GM18861 (cell line): Measurements from ENCODE around the gene TJAP1.

Experiments used
- ATAC-seq: cut with Tn5 transposase; IDR thresholded peaks from one replicate; pipeline ENCODE4 v1.9.1; 2021; ENCODE audit not compliant: unreplicated experiment

The TJAP1 gene, protein sequence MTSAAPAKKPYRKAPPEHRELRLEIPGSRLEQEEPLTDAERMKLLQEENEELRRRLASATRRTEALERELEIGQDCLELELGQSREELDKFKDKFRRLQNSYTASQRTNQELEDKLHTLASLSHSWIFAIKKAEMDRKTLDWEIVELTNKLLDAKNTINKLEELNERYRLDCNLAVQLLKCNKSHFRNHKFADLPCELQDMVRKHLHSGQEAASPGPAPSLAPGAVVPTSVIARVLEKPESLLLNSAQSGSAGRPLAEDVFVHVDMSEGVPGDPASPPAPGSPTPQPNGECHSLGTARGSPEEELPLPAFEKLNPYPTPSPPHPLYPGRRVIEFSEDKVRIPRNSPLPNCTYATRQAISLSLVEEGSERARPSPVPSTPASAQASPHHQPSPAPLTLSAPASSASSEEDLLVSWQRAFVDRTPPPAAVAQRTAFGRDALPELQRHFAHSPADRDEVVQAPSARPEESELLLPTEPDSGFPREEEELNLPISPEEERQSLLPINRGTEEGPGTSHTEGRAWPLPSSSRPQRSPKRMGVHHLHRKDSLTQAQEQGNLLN

DNA sequence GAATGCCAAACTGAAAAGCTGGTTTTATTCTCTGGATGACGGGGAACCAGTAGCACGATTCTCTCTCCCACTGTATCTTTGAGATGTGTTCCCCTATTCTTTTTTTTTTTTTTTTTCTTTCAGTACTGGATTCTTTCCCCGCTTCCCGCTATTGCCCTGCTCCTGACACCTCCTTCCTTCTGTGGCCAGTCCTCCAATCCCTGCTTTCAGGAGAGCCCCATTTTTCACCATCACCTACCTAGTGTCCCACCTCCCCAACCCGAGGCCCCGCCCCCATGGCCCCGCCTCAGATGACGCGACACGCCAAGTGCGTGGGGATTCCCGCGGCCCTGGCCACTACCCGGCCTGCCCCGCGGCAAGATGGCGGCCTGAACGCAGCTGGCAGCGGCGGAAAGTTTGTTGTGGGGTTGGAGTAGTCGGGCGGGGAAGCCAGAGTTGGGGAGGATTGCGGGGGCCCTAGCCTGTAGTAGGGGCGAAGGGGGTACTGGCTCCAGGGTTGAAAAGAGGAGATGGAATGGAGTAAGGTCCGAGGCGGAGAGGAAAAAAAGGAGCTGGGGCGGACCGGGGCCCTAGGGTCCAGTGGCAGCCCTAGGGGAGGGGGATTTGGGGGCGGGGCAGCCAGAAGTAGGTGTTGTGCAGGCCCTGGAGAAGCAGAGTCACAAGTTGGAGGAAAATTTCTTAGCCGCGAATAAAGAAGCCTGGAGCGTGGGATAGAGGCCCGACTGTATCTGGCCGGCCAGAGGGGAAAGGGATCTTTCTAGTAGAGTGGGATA, at the start of gene TJAP1:
Gene TJAP1, plus strand, starts transcription at position 336 of the 773 bp plus-strand sequence. CDS start 21,432 bp downstream, outside the sequence.
- ATAC-seq: peak; percentile 79

DNA sequence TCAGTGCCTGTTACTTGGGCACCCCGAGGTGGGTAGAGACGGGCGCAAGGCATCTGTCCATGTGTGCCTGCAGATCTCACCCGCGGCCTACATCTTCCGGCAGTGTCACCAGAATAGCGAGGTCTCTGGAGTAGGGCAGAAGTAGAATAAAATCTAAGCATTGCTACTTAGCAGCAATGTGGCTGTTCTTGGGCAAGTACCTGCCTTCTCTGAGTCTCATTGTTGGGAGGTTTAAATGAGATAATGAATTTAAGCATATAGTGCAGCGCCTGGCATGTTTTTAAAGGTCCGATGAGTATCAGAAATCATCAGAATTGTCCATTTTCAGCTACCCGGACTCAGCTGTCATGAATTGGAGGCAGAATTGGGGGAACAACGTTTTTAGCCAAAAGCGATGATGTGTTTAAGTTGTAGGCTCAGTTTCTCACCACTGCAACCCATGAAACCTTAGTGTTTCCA, 49.2 kb upstream of the TJAP1 start:
- no peak for ATAC-seq

DNA sequence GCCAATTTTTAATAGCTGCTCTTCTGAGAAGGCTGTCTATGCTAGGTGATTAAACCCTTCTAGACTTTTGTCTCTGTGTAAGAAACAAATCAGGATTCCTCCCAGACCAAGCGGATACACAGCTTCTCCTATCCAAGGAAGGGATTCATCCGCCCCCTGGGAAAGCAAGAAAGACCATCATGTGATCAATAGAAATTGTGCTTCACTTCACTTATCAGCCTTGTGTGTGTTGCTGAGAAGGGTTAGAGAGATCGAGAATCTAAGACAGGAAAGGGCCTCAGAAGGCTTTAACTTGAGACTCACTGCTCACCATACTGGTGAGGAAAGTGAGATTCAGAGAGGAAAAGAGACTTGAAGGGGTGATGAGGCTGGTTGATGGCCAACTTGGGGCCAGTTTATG, 48.5 kb upstream of the TJAP1 start:
- ATAC-seq: no peak

DNA sequence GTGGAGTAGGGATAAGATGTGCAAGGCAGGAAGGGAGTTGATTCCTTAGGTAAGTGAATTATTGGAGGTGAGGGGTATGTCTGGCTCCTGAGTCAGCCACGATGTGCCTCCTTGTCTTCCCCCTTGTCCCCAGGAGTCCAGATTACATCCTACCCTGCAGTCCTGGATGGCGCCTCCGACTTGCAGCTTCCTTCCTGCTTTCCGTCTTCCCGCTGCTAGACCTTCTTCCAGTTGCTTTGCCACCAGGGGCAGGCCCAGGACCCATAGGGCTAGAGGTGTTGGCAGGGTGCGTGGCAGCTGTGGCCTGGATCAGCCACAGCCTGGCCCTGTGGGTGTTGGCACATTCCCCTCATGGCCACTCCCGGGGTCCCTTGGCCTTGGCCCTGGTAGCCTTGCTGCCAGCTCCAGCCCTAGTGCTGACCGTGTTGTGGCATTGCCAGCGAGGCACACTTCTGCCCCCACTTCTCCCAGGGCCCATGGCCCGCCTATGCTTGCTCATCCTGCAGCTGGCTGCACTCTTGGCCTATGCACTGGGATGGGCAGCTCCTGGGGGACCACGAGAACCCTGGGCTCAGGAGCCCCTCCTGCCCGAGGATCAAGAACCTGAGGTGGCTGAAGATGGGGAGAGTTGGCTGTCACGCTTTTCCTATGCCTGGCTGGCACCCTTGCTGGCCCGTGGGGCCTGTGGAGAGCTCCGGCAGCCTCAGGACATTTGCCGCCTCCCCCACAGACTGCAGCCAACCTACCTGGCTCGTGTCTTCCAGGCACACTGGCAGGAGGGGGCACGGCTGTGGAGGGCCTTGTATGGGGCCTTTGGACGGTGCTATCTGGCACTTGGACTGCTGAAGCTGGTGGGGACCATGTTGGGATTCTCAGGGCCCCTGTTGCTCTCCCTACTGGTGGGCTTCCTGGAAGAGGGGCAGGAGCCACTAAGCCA, 45.1 kb upstream of the TJAP1 start:
- no peak for ATAC-seq

DNA sequence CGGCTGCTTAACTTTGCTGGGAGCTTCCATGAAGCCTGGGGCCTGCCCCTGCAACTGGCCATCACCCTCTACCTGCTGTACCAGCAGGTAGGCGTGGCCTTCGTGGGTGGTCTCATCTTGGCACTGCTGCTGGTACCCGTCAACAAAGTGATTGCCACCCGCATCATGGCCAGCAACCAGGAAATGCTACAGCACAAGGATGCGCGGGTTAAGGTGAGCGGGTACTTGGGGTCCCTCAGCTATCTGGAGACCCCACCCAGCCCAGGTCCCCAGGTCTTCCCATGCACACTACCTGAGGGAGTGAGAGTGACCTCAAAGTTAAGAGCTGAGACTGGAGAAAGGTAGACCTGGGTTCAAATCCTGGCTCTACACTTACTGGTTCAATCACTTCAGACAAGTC, 44.2 kb upstream of the TJAP1 start:
- no peak for ATAC-seq

DNA sequence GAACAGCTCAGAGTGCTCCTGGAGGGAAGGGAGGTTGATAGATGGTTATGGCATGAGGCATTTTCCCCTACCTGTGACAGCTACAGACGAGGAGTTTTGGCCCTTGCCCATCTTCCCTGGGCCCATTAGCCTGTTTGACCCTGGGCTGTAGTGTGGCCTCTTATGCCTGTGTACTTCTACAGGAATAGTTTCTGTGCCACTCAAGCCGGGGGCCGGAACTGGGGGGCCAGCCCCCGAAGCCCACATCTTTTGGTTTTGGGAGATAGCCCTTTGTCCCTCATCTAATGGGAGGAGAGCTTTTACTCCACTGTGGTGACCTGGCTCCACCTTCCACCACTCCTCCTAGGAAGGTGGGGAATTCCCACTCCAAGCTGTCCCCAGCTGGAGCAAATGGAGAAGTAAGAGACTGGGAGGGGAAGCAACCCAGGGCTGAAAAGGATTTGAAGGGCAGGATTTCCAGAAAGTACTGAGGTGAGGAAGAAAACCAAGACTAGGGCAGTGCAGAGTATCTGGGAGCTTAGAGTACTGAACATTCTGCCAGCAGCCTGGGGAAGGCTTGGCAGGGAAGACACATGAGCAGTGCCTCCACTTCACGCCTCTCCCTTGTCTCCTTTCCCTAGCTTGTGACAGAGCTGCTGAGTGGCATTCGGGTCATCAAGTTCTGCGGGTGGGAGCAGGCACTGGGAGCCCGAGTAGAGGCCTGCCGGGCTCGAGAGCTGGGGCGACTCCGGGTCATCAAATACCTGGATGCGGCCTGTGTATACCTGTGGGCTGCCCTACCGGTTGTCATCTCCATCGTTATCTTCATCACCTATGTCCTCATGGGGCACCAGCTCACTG, 43.1 kb upstream of the TJAP1 start:
- ATAC-seq: no peak

DNA sequence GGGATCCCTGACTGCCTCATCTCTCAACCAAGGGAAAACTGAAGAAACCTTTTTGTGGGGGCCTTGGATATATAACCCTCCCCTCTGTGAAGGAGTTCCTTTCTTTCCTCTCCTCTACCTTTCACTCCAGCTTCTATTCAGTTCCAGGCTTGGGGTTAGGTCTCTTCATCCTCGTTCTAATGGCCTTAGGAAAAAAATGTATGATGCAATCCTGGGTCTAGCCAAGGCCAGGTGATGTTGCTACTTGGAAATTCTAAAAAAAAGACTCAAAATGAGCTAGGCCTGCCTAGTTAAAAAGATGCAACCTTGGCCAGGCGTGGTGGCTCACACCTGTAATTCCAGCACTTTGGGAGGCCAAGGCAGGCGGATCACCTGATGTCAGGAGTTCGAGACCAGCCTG, 42.4 kb upstream of the TJAP1 start:
- ATAC-seq: no peak

DNA sequence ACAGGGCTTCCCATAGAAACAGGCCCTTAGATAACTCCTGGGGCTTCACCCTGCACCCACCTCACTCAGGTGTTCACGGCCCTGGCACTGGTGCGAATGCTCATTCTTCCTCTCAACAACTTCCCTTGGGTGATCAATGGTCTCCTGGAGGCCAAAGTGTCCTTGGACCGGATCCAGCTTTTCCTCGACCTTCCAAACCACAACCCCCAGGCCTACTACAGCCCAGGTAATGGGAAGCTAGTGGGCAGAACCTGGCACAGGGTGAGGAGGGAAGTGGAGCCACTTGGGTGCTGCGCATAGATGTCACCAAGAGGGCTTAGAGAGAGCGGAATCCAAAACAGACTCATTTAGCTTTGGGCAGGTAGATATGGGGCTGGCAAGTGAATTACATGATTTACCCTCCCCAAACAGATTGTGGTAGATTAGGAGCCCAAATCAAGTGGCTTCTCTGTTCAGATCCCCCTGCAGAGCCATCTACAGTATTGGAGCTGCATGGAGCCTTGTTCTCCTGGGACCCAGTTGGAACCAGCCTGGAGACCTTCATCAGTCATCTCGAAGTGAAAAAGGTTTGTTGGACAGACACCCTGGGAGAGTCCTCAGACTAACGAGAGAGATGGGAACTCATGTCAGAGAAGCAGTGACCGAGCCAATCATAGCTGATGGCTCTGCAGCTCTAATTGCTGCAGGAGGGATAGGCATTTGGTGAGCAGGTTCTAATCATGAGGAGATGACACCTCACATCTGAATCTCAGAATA, 41.5 kb upstream of the TJAP1 start:
- ATAC-seq: no peak

DNA sequence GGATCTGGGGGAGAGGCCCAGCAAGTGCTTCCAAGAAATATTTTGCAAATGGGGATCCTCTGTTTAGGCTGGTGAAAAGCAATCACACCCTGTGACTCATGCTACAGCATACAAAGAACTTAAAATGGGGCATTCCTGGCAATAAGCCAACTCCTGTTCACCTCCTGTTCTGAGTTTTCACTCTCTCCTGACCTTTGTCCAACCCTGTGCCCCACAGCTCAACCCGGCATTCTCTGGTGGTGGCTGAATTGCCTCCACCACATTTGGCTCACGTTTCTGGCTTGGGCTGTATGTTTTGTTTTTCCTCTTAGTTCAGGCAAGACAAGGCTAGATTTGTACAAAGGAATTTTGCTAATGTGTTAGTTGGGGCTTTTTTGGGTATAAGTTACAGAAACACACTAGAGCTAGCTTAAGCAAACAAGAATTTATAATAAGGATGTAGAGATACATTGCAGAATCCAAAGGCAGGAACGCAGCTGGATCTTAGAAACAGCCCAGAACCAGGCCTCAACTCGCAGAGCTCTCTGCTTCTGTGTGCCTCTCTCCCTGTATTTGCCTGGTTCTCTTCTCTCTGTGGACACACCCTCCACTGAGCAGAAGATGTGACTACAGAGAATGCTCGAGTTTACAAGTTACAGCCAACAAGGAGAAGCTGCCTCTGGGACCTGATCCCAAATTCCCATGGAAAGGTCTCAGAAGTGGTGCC, 40.6 kb upstream of the TJAP1 start:
- ATAC-seq: no peak

DNA sequence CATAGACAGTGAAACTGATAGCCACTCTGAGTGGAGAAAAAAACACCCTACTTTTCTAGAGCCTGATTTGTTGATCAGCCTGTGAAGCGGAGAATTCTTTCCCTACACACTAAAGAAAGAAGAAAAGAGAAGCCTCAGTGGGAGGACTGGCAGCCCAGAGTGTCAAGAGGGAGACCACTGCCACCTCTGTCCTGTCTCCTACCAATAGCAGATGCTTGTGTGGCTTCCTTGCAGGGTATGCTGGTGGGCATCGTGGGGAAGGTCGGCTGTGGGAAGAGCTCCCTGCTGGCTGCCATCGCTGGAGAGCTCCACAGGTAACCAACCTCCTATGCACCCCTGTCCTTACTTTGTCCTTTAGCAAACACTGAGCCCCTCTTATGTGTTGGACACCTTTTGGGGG, 39.7 kb upstream of the TJAP1 start:
- no peak for ATAC-seq

DNA sequence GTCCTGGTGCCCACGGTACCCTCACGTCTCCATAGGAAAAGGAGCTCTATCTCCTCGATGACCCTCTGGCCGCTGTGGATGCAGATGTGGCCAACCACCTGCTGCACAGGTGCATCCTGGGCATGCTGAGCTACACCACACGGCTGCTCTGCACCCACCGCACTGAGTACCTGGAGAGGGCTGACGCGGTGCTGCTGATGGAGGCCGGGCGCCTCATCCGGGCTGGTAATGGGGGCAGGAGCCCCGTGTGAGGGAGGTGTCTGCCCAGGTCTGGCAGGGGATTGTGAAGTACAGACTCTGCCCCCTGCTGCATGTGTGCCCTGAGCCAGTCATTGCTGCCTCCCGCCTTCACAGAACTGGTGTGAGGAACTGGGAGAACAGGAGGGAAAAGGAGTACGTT, 34.4 kb upstream of the TJAP1 start:
- no peak for ATAC-seq

DNA sequence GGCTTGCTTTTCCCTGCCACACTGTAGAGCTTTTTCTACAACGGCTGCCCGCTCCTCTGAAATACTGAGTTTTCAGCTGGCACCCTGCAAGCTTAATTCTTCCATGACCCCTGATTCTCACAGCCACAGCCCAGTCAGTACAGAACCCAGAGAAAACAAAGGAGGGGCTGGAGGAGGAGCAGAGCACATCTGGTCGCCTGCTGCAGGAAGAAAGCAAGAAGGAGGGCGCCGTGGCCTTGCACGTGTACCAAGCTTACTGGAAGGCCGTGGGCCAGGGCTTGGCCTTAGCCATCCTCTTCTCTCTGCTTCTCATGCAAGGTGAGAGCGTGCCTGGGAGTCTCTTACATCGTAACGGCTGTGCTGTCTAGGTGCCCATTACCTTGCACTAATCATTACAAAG, 33.3 kb upstream of the TJAP1 start:
- no peak for ATAC-seq

DNA sequence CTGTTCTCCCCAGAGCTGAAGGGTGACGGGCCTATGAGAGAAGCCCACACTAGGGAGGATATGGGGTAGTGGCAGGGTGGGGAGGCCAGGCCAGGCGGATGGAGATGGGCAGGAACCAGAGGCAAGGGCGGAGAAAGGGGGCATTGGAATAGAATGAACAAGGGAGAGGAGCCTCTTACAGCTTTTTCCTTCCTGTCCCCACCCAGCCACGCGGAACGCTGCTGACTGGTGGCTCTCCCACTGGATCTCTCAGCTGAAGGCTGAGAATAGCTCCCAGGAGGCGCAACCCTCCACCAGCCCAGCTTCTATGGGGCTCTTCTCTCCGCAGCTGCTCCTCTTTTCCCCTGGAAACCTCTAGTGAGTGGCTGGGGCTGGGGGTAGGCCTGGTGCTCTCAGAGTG, 32.8 kb upstream of the TJAP1 start:
- ATAC-seq: no peak

DNA sequence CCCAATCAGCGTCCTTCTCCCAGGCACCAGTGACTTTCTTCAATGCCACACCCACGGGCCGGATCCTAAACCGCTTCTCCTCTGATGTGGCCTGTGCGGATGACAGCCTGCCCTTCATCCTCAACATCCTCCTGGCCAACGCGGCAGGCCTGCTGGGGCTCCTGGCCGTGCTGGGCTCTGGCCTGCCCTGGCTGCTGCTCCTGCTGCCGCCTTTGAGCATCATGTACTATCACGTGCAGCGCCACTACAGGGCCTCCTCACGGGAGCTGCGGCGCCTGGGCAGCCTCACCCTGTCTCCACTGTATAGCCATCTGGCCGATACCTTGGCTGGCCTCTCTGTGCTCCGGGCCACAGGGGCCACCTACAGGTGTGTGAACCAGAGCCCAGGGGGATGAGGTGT, 31.8 kb upstream of the TJAP1 start:
- no peak for ATAC-seq

DNA sequence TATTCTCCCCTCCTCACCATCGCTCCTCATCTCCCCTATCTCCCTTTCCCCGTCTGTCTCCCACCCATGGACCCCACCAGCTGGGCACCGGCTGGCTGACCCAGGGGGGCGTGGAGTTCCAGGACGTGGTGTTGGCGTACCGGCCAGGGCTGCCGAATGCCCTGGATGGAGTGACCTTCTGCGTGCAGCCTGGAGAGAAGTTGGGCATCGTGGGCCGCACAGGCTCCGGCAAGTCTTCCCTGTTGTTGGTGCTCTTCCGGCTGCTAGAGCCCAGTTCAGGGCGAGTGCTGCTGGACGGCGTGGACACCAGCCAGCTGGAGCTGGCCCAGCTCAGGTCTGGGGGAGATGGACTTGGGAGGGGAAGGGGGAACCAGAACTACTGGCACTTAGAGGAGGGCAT, 29.8 kb upstream of the TJAP1 start:
- no peak for ATAC-seq

DNA sequence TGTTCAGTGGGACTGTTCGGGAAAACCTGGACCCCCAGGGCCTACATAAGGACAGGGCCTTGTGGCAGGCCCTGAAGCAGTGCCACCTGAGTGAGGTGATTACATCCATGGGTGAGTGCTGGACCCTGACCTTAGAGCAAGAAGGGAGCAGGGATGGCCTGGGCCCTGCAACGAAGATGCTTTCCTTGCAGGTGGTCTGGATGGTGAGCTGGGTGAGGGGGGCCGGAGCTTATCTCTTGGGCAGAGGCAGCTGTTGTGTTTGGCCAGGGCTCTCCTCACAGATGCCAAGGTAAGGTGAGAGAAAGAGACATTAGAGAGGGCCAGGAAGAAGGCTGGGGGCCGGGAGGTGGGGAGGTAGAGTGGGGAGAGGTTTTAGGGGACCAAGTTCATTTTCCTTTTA, 28.5 kb upstream of the TJAP1 start:
- ATAC-seq: no peak

DNA sequence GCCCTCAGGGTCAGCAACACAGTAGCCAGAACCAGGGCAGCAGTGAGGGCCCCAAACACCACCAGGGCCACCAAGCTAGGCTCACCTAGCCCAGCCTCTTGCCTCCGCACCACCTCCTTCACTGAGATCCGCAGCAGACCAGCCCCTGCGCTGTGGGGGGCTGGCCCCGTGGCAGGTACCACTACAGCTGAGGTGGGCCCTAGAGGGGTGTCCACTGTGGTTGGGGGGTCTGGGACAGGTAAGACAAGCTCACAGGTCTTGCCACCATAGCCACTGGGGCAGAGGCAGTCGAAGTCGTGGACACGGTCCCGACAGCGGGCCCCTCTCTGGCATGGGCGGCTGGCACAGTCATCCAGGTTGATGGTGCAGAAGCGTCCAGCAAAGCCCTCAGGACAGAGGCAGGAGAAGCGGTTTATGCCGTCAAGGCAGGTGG, 26.7 kb upstream of the TJAP1 start:
- no peak for ATAC-seq

DNA sequence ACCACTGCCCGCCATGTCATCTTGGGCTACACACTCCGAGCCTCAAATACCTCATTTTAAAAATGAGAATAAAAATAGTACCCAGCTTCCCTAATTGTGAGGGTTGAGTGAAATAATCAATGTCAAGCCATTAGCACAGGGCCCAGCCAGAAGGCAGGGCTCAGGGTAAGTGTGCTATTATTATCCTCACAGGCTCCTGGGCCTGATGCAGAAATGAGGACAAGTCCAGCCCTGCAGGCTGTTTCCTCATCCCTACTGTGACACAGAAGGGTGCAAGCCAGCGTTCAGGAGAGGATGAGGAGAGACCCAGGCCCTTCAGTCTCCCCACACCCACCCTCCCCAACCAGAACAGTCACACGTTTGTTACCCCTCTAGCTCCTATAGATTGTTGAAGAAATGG, 26.0 kb upstream of the TJAP1 start:
- ATAC-seq: no peak

DNA sequence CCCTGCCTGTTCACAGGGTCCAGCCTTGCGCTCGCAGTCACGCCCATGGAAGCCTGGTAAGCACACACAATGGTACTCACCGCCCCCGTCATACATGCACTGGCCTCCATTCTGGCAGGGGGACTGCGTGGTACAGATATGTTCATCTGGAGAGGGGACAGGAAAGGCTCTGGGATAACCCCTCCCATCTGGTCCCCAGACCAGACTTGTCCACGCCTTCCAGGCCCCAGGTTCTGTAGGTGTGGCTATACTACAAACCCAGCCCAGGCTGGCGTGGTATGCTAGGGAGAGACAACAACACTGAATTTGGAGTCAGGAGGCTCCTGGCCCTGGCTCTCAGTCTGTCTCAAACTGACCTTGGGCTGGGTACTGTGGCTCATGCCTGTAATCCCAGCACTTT, 25.4 kb upstream of the TJAP1 start:
- no peak for ATAC-seq
